Adrenal gland (tissue), 5 donors: Measurements from ENCODE around the gene ADK.

Source experiments
- CTCF ChIP-seq, 6 experiments: fragments of 450-650 bp in 4 of 6; fragments of 200-600 bp in 2 of 6; sonication (generic) in 1 of 6; IDR thresholded peaks; 1 replicate in 5 of 6; 2 replicates in 1 of 6; pipeline versions ENCODE4 v1.5.1 to v1.8.0; 2016 to 2021; ENCODE audit warnings: antibody characterized with exemption in 6 of 6, mild to moderate bottlenecking in 2 of 6, moderate library complexity in 1 of 6
- POLR2A ChIP-seq, 2 donors: fragments of 450-650 bp; IDR thresholded peaks; one replicate each; pipeline ENCODE4 v1.6.1; 2017; ENCODE audit warnings: antibody characterized with exemption in 2 of 2, mild to moderate bottlenecking in 2 of 2, moderate library complexity in 1 of 2
- donor health status: DM: no; HTN: no; CAD: no.

GRCh38 chr10:74156919-74157289 lies 5.9 kb downstream of the ADK start:
- TF ChIP-seq CTCF (IDR thresholded peaks at IDR 0.05) (no peak), POLR2A (IDR thresholded peaks at IDR 0.05) (no peak)
